ENCODE results near the gene FGF9.

FGF9 gene

DNA sequence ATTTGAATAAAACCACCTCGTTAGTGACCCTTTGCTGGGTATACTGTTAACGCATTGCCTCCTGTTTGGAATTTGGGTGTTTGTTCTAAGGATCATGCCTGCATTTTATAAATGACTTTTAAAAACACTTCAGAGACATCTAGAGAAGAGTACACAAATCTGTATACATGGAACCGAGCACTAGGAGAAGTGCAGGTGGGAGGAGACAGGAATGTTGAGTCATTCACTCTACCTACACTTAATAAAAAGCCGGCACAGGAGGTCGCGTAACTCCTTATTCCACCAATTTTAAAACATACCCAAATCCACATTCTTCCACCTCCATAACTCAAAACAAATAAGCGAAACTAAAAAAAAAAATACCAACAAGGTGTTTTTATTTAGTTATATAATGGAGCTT is 48.6 kb downstream of the FGF9 start:
- no peak for DNase-seq

DNA sequence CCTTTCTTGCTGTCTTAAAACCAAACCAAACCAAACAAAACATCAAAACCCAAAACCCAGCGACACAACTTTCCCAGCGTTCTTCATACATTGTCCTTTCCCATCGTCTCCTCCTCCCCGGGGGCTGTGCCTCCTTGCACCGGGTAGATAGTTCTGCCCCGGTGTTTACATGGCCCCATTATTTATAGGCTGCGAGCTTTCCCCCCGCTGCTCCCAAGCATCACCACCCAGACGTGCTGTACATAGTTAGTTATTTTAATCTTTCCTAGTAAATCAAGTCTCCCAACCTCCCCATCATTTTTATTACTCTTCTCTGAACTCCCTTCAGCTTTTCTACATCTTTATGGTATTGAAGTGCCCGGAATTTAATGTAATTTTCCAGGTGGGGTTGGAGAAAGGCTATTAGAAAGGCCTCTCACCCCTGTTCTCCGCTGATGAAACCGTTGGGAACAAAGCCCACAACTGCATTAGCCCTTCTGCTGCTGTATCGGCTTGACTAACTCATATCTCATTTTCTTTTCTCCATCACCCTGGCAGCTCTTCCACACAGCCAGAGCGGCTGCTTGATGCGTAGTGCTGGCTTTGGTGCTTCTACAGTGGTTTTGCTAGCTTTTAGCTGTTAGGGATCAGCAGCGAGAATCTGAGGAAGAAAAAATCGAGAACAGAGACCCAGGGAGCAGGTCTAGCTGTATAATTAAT is 53.1 kb downstream of the FGF9 start:
- no peak for DNase-seq

DNA sequence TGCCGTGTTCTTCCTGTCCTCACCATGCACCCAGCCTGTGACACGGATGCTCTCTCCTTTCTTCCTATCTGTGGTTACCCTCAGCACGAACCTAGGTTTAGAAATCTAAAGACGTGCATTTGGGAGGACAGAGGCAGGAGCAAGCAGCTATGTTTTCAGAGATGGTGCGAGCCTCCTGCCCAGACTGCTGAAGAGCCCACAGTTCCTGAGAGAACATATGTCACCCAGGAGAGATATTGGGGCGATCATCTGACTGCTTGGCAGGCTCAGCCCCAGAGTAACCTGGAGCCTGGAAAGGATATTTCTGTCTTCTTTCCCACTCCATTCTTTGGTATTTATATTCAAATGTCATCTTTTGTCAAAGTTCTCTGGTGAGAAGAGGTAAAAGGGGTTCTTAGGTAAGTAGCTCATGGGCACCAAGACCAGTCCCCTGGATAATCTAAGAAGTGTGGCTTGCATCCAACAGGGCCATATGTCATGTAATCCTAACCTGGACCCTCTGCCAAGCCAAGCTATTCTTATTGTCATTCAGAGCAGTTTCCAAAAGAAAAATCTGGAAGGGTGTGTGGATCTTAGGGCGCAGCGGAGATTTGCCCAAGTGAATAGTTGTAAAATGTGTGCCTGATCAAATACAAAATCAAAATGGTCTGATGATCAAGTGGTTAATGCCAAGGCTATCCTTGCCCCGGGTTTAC is 59.5 kb downstream of the FGF9 start:
- no peak for DNase-seq

DNA sequence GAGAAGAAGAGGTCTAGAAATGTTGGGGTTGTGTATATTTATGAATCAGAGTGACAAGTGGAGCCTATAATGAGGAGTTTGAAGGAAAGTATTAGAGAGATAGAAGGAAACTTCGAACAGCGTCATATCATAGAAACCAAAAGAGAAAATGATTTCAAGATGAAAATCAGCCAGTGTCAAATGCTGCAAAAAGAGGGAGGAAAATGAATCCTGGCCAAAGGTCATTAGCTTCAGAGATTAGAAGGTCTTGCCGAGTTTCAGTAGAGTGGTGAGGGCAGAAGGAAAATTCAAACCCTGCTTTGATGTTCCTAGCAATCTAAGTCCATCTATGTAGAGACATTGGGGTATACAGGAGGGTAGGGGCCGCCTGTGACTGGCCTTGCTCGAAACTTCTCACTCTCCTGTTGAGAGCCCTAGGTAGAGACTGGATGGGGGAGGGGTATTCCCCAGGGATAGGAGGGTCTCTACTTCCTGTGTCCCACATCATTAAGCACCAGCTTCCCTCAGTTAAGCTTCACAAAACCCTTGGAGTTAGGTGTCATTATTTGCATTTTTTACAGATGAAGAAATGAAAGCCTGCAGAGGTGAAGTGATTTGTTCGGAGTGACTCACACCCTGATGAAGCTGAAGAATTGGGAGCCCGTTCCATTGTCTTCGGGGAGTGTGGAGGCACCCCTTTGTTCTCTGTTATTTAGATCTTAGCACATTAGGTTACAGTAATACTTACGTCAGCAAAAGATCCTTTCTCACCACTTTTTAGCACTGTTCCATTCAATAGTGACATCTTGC is 62.8 kb downstream of the FGF9 start:
- DNase-seq = no peak

DNA sequence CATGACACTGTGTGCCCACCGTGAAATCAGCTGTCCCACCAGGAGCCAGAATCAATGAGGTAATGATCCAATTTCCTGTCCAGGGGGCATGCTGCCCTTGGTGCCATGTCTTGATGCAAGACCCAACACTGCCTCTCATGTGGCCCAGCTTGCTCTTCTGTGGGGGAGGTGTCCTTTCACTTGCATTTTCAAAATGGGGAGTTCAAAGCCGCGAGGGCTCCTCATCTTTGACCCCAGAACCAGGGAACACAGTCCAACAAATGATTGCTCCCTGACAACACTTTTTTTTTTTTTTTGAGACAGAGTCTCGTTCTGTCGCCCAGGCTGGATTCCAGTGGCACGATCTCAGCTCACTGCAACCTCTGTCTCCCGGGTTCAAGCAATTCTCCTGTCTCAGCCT is 64.1 kb downstream of the FGF9 start:
- no peak for DNase-seq

DNA sequence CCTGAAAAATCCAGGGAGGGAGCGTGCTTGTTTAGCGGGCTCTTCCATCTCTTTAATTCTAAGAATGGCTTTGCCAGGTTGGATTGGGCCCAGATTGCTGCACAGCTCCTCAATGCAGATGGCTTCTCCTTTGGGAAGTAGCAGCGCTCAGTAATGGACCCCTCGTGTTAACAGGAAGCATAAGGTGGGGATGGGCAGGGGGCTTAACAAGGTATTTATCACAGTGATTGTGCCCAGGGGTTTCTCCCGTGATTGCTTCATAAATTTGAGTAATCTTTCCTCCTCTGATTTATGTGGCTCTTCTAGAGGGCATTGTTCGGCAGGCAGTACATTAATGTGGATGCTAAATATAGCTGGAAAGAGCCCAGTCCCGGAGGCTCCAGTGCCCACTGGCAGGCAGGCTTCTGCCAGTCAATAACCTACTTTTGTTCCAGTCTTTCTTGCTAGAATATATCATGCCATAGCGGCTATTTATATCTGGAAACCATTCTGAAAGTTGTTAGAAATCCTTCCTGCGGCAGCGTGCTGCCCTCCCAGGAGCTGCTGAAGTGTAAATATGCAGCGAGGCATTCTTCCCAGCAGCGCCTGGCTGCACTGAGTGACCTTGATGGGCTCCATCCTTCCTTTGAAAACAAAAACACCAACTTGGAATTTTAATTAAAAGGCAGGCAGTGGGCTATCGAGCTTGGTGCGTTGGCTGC is 65.0 kb downstream of the FGF9 start:
- no peak for DNase-seq

DNA sequence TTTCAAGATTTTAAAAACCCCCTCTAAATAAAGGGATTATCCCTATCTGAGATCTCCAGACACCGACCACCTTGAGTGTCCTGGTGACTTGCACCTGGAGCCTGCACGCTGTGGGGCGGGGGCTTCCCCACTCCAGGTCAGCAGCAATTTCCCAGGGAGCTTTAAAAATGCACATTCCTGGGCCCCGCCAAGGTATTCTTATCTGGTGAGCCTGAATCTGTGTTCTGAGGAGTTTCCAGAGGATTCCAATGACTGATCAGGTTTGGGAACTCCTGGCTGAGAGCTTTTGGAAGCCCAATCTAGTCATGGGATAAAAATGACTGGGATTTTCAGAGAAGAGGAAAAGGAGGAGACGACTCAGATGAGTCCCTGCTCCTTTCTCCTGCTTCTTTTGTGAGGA is 66.1 kb downstream of the FGF9 start:
- DNase-seq = no peak

DNA sequence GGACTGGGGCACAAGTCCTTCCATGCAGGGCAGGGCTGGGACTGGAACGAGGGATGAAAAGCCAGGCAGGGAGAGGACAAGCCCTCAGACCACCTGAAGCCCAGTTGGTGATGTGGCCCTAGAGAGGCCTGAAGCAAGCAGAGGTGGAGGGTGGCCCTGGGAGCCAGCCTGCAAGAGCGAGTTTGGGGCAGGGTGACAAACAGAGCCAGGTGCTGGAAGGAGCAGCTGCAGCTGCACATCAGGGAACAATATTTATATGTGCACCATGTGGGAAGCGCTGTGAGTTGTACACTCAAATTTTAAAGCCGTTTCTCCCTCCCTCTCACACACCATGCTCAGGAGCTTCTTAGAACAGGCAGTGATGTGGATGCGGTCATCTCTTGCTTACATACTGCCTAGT is 67.8 kb downstream of the FGF9 start:
- DNase-seq = no peak

DNA sequence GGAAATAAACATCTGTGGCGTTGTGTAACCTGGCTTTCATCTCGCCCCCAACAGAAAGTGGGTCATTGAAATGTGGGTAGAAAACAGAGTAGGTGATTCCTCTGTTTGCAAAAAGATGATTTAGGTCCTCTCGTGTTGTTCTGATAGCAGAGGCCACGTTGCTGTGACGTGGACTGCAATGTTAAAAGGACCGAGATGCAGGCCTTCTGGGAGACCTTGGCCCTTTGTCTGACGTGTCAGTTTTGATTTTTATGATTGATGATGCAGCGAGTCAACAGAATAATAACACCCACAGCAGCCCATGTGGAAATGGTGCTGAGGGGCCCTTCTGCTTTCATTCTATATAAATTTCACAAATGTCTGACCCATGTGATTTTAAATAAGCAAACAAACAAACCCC is 68.9 kb downstream of the FGF9 start:
- DNase-seq = no peak

DNA sequence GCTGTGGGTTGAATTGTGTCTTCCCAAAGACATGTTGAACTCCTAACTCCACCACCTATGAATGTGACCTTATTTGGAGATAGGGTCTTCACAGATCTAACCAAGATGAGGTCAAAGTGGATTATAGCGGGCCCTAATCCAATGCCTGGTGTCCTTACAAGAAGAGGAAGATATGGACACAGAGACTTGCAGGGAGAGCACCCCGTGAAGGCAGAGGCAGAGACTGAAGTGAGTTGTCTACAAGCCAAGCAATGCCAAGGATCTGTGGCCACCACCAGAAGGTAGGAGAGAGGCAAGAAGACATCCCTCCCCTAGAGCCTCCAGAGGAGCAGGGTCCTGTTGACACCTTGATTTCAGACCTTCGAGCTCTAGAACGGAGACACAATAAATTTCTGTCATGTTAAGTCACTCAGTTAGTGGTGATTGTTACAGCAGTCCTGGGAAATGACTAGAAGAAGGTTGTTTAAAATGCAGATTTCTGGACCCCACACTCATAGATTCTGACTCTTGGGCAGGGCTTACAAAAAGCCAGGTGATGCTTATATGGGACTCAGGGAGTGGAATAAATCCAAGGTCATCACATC is 70.6 kb downstream of the FGF9 start:
- no peak for DNase-seq

DNA sequence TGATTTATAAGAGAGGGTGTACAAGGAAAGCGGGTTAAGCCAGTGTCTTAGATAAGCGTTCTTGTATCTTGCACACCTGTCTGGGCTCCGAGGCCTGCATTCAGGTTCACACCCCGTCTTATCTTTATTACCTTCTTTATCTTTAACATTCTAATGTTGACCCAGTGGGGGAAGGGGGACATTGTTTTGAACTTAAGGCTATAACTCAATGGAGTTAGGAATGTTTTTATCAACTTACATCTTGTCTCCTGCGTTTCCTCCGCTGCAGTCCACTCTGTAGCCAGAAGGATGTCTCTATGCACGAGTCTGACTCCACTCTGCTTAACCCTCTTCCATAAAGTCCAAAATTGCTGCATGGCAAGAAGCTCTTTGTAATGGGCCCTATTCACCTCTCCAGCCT is 71.2 kb downstream of the FGF9 start:
- no peak for DNase-seq

DNA sequence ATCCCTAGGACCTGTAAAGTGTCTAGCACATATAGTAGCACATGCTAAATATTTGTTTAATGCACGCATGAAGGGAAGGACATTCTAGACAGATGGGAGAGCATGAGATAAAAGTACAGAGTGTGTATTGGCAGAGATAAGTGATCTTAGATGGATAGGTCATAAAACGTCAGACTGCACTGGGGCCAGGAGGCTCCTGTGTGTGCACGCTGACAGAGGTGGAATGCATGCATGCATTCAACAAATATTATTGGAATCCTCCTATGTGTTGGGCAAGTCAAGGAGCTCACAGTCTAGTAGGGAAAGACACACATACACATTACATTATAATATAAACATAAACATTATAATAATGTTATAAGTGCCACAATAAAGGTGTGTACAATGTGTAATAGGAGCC is 73.3 kb downstream of the FGF9 start:
- no peak for DNase-seq

DNA sequence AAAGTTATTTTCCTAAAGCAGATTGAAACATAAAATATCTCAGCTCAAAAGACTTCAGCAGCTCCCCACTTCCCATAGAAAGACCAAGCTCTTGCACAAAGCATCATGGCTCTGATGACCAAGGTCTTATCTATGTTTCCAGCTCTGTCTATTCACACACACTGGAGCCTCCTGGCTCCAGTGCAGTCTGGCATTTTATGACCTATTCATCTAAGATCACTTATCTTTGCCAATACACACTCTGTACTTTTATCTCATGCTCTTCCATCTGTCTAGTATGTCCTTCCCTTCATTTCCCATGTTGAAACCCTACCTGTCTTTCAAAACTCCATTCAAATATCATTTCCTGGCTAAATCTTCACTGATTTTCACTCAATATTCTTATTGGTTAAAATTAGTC is 74.4 kb downstream of the FGF9 start:
- DNase-seq = no peak

DNA sequence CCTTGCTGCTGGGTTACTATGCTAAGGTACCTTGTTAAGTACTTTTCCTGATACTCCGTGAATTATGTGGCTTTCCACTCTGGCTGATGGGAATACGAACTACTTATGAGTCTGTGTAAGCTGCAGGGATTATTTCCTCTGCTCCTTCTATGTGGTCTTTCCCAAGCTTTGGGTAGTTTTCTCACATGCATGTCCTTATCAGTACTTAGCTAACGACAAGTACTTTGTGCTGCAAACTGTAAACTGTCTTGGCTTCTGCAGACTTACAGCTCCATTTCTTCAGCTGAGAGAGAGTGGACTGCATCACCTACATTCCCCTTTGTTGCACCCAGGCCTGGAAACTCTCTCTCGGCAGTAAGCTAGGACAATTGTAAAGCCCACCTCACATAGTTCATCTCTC is 76.6 kb downstream of the FGF9 start:
- no peak for DNase-seq

DNA sequence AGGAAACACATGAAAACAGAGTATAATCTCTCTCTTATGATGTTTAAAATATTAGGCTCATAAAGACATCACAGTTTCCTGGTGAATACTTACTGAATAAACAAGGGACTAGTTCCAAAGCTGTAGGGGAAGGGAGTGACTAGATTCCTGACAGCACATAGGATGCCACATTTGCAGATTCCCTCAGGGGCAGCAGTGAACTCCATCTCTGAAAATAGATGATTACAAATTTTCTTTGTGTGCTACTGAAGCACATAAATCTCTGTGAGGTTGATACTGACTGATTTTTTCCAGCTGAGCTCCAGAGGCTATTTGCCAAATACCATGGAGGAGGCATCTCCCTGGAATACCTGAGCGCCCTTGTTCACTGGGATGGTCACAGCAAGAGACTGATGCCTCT is 77.3 kb downstream of the FGF9 start:
- DNase-seq = no peak

DNA sequence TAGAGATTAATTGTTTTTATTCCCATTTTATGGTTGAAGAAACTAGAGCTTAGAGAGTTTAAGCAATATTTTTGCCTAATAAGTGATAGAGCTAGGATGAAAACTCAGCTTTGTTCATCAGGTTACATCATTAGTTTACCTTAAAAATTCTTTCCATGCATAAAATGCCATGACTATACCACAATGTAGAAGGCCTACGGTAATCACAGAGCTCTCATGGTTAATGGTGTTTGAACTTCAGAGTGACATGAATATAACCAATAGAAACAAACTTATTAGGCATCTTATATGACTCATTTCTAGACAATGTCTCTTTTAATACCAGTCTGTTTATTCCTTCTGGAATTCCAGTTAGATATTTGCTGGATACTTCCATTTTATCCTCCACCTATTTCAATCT is 78.5 kb downstream of the FGF9 start:
- no peak for DNase-seq

DNA sequence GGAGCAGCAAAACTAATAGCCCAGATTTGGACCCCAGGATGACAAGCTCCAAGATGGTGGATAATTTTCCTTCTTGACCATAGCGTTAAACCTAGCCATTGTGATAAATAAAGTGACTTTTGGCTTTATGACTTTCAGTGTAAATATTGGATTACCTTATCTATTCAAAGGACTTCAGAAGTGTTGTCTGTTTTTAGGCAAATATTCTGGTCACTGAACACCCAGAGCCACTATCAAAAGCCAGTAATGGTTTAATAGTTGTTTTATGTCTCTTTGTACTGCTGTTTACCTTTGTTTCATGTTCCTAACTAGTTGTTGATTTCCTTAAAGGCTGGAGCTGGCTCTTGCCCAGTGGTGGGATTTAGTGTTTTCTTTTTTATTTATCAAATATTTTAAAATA is 81.6 kb downstream of the FGF9 start:
- no peak for DNase-seq

DNA sequence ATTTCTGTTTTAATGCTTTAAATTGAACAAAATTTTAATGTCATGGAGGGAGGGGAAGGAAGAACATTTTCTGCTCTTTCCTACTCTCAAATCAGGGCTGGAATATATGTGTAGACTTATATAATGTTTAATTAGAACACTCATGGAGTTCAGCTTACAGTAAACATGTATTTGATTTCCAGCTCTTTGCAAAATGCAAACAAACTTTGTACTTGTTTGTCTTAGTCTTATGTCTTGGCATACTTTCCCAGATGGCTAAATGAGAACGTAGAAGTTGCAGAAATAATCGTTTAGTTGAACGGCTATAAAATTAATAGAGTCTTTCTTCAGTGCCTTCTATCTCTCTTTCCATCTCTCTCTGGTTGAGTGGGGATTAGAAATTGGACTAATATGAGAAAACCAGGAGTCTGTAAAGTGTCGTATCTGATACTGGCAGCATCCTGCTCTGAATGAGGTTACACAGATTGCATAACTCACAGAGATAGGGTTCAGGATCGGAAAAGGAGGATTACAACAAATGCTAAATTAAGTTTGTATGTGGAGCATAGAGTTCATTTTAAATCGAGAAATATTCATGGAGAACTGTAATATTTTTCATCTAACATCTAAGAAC is 82.3 kb downstream of the FGF9 start:
- DNase-seq = no peak

Data from stimulated activated CD4-positive, alpha-beta T cell treated with anti-CD3 and anti-CD28 coated beads, Interleukin-4, amount 100 ng/mL, for 4 hours (primary cell).